ENCODE data around the gene AHDC1.

AHDC1 gene

DNA sequence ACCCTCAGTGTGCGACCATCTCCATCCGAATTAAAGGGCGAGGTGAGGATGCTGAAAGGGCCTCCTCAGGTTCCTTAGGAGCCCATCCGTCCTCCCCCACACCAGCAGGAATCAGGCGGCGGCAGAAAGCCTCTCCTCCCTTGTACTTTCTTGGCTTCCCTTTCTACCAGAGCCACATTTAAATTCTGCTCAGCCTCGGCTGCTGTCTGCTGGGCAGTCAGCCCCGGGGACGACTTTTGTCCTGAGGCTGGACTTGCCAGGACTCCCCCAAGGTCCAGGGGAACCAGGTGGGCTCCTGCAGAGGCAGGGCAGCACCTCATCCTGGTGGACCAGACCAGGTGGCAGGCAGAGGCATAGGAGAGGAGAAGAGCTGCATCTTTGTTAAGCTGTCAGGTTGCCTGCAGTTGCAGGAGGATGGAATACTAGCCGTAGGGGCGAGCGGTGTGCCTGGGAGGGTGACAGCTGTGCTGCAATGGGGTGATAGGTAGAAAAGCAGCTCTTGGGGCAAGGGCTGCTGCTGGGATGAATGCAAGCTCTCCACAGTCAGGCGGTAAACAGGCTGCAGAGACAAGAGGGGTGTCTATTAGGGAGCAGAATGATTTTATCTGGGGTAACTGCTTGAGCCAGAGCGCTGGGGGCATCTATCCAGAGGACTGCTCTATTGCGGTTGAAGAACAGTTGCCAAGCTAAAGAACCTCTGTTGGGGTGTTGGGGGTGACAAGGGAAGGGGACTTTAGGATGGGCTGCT, 67.8 kb downstream of the AHDC1 start:
- Histone ChIP-seq H3K27me3 (replicated peaks; ENCODE audit: control insufficient read depth, insufficient read depth, low read length) (no peaks in the 10 kb centered on the region), H3K36me3 (ENCODE audit: control insufficient read depth, insufficient read depth, low read length) (no peaks in the 10 kb centered on the region; the same call in none of the 2 replicates), H3K4me3 (replicated peaks; ENCODE audit: low read depth, low read length) (no peak overlapping the region)
- no peak for DNase-seq (ENCODE audit: extremely low read depth, insufficient read length)
- TF ChIP-seq, protein P1, sequence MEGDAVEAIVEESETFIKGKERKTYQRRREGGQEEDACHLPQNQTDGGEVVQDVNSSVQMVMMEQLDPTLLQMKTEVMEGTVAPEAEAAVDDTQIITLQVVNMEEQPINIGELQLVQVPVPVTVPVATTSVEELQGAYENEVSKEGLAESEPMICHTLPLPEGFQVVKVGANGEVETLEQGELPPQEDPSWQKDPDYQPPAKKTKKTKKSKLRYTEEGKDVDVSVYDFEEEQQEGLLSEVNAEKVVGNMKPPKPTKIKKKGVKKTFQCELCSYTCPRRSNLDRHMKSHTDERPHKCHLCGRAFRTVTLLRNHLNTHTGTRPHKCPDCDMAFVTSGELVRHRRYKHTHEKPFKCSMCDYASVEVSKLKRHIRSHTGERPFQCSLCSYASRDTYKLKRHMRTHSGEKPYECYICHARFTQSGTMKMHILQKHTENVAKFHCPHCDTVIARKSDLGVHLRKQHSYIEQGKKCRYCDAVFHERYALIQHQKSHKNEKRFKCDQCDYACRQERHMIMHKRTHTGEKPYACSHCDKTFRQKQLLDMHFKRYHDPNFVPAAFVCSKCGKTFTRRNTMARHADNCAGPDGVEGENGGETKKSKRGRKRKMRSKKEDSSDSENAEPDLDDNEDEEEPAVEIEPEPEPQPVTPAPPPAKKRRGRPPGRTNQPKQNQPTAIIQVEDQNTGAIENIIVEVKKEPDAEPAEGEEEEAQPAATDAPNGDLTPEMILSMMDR (IDR thresholded peaks at IDR 0.05; ENCODE audit: insufficient read depth, low read length, poor library complexity, severe bottlenecking): no peak

DNA sequence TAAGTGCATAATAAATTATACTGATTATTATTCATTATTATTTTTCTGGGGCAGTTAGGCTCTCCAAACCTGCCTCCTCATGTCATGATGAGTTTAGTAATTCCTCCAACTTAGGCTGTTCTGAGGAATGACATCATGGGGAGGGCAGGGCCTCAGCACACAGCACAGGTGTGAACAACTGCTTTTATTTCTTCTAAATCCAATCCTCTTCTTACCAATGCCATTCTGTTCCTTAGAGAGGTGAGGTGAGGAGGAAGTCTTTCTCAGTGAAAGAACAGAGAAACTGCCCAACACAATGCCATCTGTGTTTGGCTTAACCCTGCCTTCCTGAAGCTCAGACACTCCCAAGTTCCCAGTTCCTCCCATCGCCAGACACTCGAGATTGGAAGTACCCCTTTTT, 68.6 kb downstream of the AHDC1 start:
- DNase-seq (ENCODE audit: extremely low read depth, insufficient read length): no peak
- TF ChIP-seq, protein P1 (IDR thresholded peaks at IDR 0.05; ENCODE audit: insufficient read depth, low read length, poor library complexity, severe bottlenecking): no peak
- no peak overlapping the region for H3K4me3 ChIP-seq (replicated peaks; ENCODE audit: low read depth, low read length)
- H3K36me3 ChIP-seq (ENCODE audit: control insufficient read depth, insufficient read depth, low read length): no peaks in the 10 kb centered on the region; the same call in none of the 2 replicates
- H3K27me3 ChIP-seq (replicated peaks; ENCODE audit: control insufficient read depth, insufficient read depth, low read length): no peaks in the 10 kb centered on the region

DNA sequence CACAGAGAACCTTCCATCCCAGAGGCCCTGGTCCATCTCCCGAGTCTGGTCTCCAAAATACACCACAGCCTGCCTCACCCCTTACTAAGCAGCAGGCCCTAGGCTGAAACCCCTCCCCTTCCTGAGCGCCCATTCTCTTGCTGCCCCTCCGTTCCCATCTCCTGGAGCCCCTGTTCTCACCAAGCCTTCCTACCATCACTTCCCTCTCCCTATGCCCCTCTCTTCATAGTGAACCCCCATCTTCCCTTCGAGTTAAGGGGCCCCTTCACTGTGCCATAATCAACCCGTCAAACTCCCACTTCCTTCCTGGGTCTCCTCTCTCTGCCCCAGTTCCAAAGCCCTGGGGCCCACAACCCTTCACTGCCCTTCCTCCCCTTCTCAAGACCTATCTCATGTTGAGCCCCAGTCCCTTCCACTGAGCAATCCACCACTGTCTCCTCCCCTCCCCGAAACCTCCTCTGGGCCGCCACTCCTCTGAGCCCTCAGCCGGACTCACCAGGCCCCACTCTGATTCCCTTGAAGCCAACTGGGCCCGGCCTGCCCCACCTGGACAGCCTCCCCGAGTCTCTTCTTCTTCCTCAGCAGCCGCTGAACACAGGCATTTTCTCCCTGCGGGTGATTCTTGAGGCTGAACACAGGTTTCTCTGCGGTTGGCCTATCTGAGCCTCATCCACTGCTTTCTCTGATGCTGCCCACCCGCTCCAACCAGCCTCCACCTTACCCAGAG, 71.8 kb downstream of the AHDC1 start:
- Histone ChIP-seq H3K27me3 (replicated peaks; ENCODE audit: control insufficient read depth, insufficient read depth, low read length) (no peaks in the 10 kb centered on the region), H3K36me3 (ENCODE audit: control insufficient read depth, insufficient read depth, low read length) (no peaks in the 10 kb centered on the region; the same call in none of the 2 replicates), H3K4me3 (replicated peaks; ENCODE audit: low read depth, low read length) (no peak overlapping the region)
- DNase-seq (ENCODE audit: extremely low read depth, insufficient read length): no peak
- TF ChIP-seq, protein P1 (IDR thresholded peaks at IDR 0.05; ENCODE audit: insufficient read depth, low read length, poor library complexity, severe bottlenecking): no peak

DNA sequence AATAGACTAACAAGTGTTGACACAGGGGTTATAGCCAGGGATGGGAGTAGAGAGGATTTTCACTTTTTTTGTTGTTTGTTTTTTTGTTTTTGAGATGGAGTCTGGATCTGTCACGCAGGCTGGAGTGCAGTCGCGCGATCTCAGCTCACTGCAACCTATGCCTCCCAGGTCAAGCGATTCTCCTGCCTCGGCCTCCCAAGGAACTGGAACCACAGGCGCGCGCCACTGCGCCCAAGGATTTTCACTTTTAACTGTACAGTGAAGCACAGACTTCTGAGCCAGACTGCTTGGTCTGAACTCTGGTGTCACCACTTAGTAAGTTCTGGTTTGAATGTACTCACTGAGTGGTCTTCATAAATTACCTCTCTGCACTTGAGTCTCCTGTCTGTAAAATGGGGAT, 73.8 kb downstream of the AHDC1 start:
- DNase-seq (ENCODE audit: extremely low read depth, insufficient read length): no peak
- H3K27me3 ChIP-seq (replicated peaks; ENCODE audit: control insufficient read depth, insufficient read depth, low read length): no peaks in the 10 kb centered on the region
- TF ChIP-seq, protein P1 (IDR thresholded peaks at IDR 0.05; ENCODE audit: insufficient read depth, low read length, poor library complexity, severe bottlenecking): no peak
- H3K4me3 ChIP-seq (replicated peaks; ENCODE audit: low read depth, low read length): no peak overlapping the region
- no peaks in the 10 kb centered on the region; the same call in none of the 2 replicates for H3K36me3 ChIP-seq (ENCODE audit: control insufficient read depth, insufficient read depth, low read length)

DNA sequence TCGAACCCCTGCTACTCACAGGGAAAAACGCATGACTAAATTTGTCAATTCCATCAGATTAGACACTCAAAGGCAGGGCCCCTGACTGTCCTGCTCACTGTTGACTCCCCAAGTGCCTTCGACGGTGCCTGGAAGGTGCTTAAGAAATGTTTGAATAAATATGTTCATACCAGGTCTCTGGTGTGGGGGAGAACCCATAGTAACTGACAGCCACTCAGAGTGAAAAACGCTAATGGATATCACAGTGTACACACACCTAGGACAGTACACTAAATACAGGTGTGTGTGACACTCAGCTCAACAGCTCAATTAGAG, 74.3 kb downstream of the AHDC1 start:
- no peak for DNase-seq (ENCODE audit: extremely low read depth, insufficient read length)
- no peak overlapping the region for H3K4me3 ChIP-seq (replicated peaks; ENCODE audit: low read depth, low read length)
- H3K36me3 ChIP-seq (ENCODE audit: control insufficient read depth, insufficient read depth, low read length): no peaks in the 10 kb centered on the region; the same call in 1 of the 2 replicates
- no peaks in the 10 kb centered on the region for H3K27me3 ChIP-seq (replicated peaks; ENCODE audit: control insufficient read depth, insufficient read depth, low read length)
- TF ChIP-seq, protein P1 (IDR thresholded peaks at IDR 0.05; ENCODE audit: insufficient read depth, low read length, poor library complexity, severe bottlenecking): no peak
